ENCODE measurements around the gene COX19.
"Not testable (repeated sequence)": the region's sequence is repeated elsewhere in the genome, so short reads cannot be mapped to it uniquely, and the experiment has no call there.

Gene COX19

GRCh38 chr7:934469-935163, 40.7 kb downstream of the COX19 start:
- ATAC-seq (replicated peaks), result no peak
- H3K27ac Mint-ChIP-seq, result no peak overlapping the region
- H3K36me3 Mint-ChIP-seq, result peaks cover 32 to 50% of the 10 kb centered on the region in 2 donors
- peaks cover 19 to 35% of the 10 kb centered on the region in 2 donors for H3K4me1 Mint-ChIP-seq
- no peaks in the 10 kb centered on the region for H3K27me3 Mint-ChIP-seq
- H3K9me3 Mint-ChIP-seq, result no peaks in the 10 kb centered on the region
- H3K4me3 Mint-ChIP-seq, result no peak overlapping the region
- DNase-seq, result no peak

GRCh38 chr7:932651-932975, 42.7 kb downstream of the COX19 start:
- DNase-seq, result no peak
- Mint-ChIP-seq H3K36me3 (peaks cover 27 to 49% of the 10 kb centered on the region in 2 donors), H3K27me3 (no peaks in the 10 kb centered on the region), H3K4me3 (no peak overlapping the region), H3K9me3 (no peaks in the 10 kb centered on the region), H3K27ac (peak overlapping the region; percentile 33), H3K4me1 (peaks cover 28 to 38% of the 10 kb centered on the region in 2 donors)
- ATAC-seq (replicated peaks), result no peak

- H3K36me3 Mint-ChIP-seq, result peaks cover 31 to 54% of the 10 kb centered on the region in 2 donors
- peak overlapping the region; percentile 33 for H3K27ac Mint-ChIP-seq
- DNase-seq (no peak), ATAC-seq (replicated peaks) (no peak)
- no peaks in the 10 kb centered on the region for H3K27me3 Mint-ChIP-seq
- peak overlapping the region in 1 of 2 donors; percentile 4 for H3K4me3 Mint-ChIP-seq
- H3K9me3 Mint-ChIP-seq, result no peaks in the 10 kb centered on the region
- peaks cover 32 to 43% of the 10 kb centered on the region in 2 donors for H3K4me1 Mint-ChIP-seq
Observed at GRCh38 chr7:931871-932650, 43.3 kb downstream of the COX19 start.

GRCh38 chr7:930975-931758, 44.2 kb downstream of the COX19 start:
- H3K27me3 Mint-ChIP-seq, result no peaks in the 10 kb centered on the region
- H3K4me1 Mint-ChIP-seq, result peaks cover 29 to 40% of the 10 kb centered on the region in 2 donors
- no peak overlapping the region for H3K4me3 Mint-ChIP-seq
- peaks cover 26 to 51% of the 10 kb centered on the region in 2 donors for H3K36me3 Mint-ChIP-seq
- H3K27ac Mint-ChIP-seq, result peak overlapping the region; percentile 84
- ATAC-seq (replicated peaks), result no peak
- no peak for DNase-seq
- H3K9me3 Mint-ChIP-seq, result no peaks in the 10 kb centered on the region

GRCh38 chr7:929311-929711, 46.0 kb downstream of the COX19 start:
- H3K36me3 Mint-ChIP-seq, result peaks cover 27 to 50% of the 10 kb centered on the region in 2 donors
- H3K4me3 Mint-ChIP-seq, result peak overlapping the region in 1 of 2 donors; percentile 14
- H3K4me1 Mint-ChIP-seq, result peaks cover 40 to 55% of the 10 kb centered on the region in 2 donors
- H3K27me3 Mint-ChIP-seq, result no peaks in the 10 kb centered on the region
- H3K9me3 Mint-ChIP-seq, result no peaks in the 10 kb centered on the region
- peak overlapping the region; percentile 97 for H3K27ac Mint-ChIP-seq
- ATAC-seq (replicated peaks) (no peak), DNase-seq (no peak)

- Mint-ChIP-seq H3K36me3 (peaks cover 23 to 44% of the 10 kb centered on the region in 2 donors), H3K9me3 (no peaks in the 10 kb centered on the region), H3K4me1 (peaks cover 52 to 74% of the 10 kb centered on the region in 2 donors), H3K4me3 (no peak overlapping the region), H3K27me3 (no peaks in the 10 kb centered on the region), H3K27ac (peak overlapping the region; percentile 83)
- no peak for DNase-seq
- ATAC-seq (replicated peaks), result no peak
Observed at GRCh38 chr7:927031-927671, 48.2 kb downstream of the COX19 start.

- Mint-ChIP-seq H3K27ac (no peak overlapping the region), H3K27me3 (no peaks in the 10 kb centered on the region), H3K4me1 (peaks cover 52 to 82% of the 10 kb centered on the region in 2 donors), H3K9me3 (no peaks in the 10 kb centered on the region), H3K36me3 (peaks cover 21 to 43% of the 10 kb centered on the region in 2 donors), H3K4me3 (no peak overlapping the region)
- ATAC-seq (replicated peaks) (no peak), DNase-seq (no peak)
Observed at GRCh38 chr7:926061-927030, 49.0 kb downstream of the COX19 start.

GRCh38 chr7:925601-926000, 49.7 kb downstream of the COX19 start:
- ATAC-seq (replicated peaks) (no peak), DNase-seq (no peak)
- Mint-ChIP-seq H3K9me3 (no peaks in the 10 kb centered on the region), H3K27me3 (no peaks in the 10 kb centered on the region), H3K27ac (peak overlapping the region; percentile 81), H3K4me3 (peak overlapping the region in 1 of 2 donors; percentile 47), H3K36me3 (peaks cover 25 to 45% of the 10 kb centered on the region in 2 donors), H3K4me1 (peaks cover 54 to 87% of the 10 kb centered on the region in 2 donors)

- H3K27ac Mint-ChIP-seq, result peak overlapping the region; percentile 97
- ATAC-seq (replicated peaks) (peak; percentile 62 to 67), DNase-seq (peak; percentile 83)
- peaks cover 23 to 41% of the 10 kb centered on the region in 2 donors for H3K36me3 Mint-ChIP-seq
- H3K4me3 Mint-ChIP-seq, result peak overlapping the region; percentile 86
- no peaks in the 10 kb centered on the region for H3K9me3 Mint-ChIP-seq
- peaks cover 50 to 81% of the 10 kb centered on the region in 2 donors for H3K4me1 Mint-ChIP-seq
- H3K27me3 Mint-ChIP-seq, result no peaks in the 10 kb centered on the region
Observed at GRCh38 chr7:924541-925231, 50.7 kb downstream of the COX19 start.

GRCh38 chr7:924042-924441, 51.3 kb downstream of the COX19 start:
- H3K36me3 Mint-ChIP-seq, result peaks cover 22 to 40% of the 10 kb centered on the region in 2 donors
- peaks cover 48 to 74% of the 10 kb centered on the region in 2 donors for H3K4me1 Mint-ChIP-seq
- H3K27me3 Mint-ChIP-seq; H3K9me3 Mint-ChIP-seq; ATAC-seq (replicated peaks); DNase-seq; H3K27ac Mint-ChIP-seq: not testable (repeated sequence)
- peak overlapping the region in 1 of 2 donors; percentile 86 for H3K4me3 Mint-ChIP-seq

GRCh38 chr7:923108-924041, 52.0 kb downstream of the COX19 start:
- Mint-ChIP-seq H3K27ac (peak overlapping the region; percentile 98), H3K4me1 (peaks cover 43 to 67% of the 10 kb centered on the region in 2 donors), H3K9me3 (no peaks in the 10 kb centered on the region), H3K36me3 (peaks cover 22 to 37% of the 10 kb centered on the region in 2 donors), H3K4me3 (peak overlapping the region; percentile 86 to 89), H3K27me3 (no peaks in the 10 kb centered on the region)
- peak; percentile 91 for DNase-seq
- peak; percentile 86 to 91 for ATAC-seq (replicated peaks)

All from stimulated activated naive B cell treated with anti-CD40 and anti-IgM and Interleukin-4, amounts not matched to agents 10 μg/mL and 1 μg/mL and 100 μg/mL, for 72 hours (primary cell).